Stomach (tissue), 4 donors: ENCODE data around the gene PLCB1.

ENCODE experiments used
- CTCF ChIP-seq, 7 experiments: fragments of 450-650 bp in 4 of 7; fragments of 200-600 bp in 3 of 7; sonication (generic) in 3 of 7; IDR thresholded peaks; one replicate each; pipeline ENCODE4 v1.5.1; 2016 to 2019; ENCODE audit warnings: antibody characterized with exemption in 7 of 7, control low read depth in 2 of 7, mild to moderate bottlenecking in 1 of 7
- EP300 ChIP-seq: sonication (generic); formaldehyde crosslinking; IDR thresholded peaks from one replicate; pipeline ENCODE4 v1.6.1; 2017; ENCODE audit warnings: antibody characterized with exemption
- POLR2A ChIP-seq, 4 donors: fragments of 450-650 bp; IDR thresholded peaks; one replicate each; pipeline ENCODE4 v1.6.1; 2016; ENCODE audit warnings: antibody characterized with exemption in 4 of 4, control low read depth in 2 of 4, mild to moderate bottlenecking in 1 of 4, moderate library complexity in 1 of 4

- TF ChIP-seq CTCF (IDR thresholded peaks at IDR 0.05), result no peak
- TF ChIP-seq EP300, result no peak
- TF ChIP-seq POLR2A (IDR thresholded peaks at IDR 0.05), result no peak
Measured at GRCh38 chr20:8218861-8219260, 86.8 kb downstream of the PLCB1 start.
